ENCODE measurements around the gene DDOST.
"Not testable (repeated sequence)": the region's sequence is repeated elsewhere in the genome, so short reads cannot be mapped to it uniquely, and the experiment has no call there.

Gene DDOST

DNA sequence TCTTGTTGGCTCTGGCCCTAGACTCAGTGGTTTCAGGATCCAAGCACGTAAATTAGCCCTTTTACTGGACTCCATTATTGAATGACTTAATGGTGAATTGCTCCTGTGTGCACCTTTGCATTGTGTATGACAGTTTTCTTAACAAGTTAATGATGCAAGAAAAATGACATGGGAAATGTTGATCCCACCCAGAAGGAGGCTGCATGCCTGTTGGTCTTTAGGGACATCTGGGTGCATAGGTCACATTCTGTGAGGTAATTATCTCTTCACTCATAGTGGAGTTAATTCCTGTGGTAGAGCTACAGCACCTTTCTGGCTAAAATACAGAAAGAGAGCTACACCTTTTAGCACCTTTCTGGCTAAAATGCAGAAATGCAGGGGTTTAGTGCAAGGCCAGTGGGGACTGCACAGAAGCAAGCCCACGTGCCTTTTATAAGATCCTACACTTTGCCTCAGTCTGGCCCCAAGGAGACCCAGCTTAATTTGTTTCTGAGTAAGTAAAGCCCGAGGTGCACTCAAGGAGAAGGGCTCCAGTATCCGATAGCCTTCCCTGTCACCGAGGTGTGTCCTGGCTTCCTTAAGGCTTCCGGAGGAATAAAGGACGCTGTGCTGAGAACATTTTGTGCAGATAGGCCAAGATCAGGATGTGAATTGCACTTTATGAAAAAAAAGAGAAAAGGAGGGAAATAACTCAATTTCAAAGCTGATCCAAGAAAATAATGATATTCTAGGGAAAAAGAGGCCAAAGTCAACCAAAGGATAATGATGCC, 54.2 kb downstream of the DDOST start:
- not testable (repeated sequence) for H3K36me3 Mint-ChIP-seq (ENCODE audit: insufficient read depth); H3K4me1 Mint-ChIP-seq; ATAC-seq (replicated peaks; ENCODE audit: extremely low read depth, poor library complexity, severe bottlenecking); H3K9me3 Mint-ChIP-seq; H3K27ac Mint-ChIP-seq (ENCODE audit: low read depth); DNase-seq (ENCODE audit: low spot score in 2 of 2); H3K4me3 Mint-ChIP-seq
- H3K27me3 Mint-ChIP-seq, result peaks cover 28% of the 10 kb centered on the region

DNA sequence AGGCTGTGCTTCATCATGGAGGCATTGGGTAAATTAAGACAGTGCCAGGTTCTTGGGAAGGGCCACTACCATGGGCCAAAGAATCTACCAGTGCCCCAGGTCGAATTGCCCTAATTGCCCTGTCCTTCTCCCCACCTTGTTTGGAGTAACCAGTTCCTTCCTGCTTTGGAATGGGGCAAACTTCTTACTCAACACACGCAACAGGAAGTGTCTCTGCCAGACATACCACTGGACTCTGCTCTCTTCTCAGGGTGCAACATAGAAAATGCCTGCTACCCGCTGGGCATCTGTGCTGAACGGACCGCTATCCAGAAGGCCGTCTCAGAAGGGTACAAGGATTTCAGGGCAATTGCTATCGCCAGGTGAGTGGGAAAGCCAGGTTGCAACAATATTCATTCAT, 56.5 kb downstream of the DDOST start:
- no peaks in the 10 kb centered on the region for H3K36me3 Mint-ChIP-seq (ENCODE audit: insufficient read depth)
- H3K27me3 Mint-ChIP-seq, result peaks cover 33% of the 10 kb centered on the region
- no peaks in the 10 kb centered on the region for H3K4me1 Mint-ChIP-seq
- no peak for DNase-seq (ENCODE audit: low spot score in 2 of 2)
- no peak for ATAC-seq (replicated peaks; ENCODE audit: extremely low read depth, poor library complexity, severe bottlenecking)
- H3K27ac Mint-ChIP-seq (ENCODE audit: low read depth), result no peak overlapping the region
- no peaks in the 10 kb centered on the region for H3K9me3 Mint-ChIP-seq
- H3K4me3 Mint-ChIP-seq, result no peak overlapping the region

GRCh38 chr1:20603504-20604464, 57.4 kb downstream of the DDOST start:
- H3K9me3 Mint-ChIP-seq, result no peaks in the 10 kb centered on the region
- H3K27ac Mint-ChIP-seq (ENCODE audit: low read depth), result no peak overlapping the region
- no peaks in the 10 kb centered on the region for H3K4me1 Mint-ChIP-seq
- H3K27me3 Mint-ChIP-seq, result peaks cover 39% of the 10 kb centered on the region
- no peak for ATAC-seq (replicated peaks; ENCODE audit: extremely low read depth, poor library complexity, severe bottlenecking)
- DNase-seq (ENCODE audit: low spot score in 2 of 2), result no peak
- H3K36me3 Mint-ChIP-seq (ENCODE audit: insufficient read depth), result no peaks in the 10 kb centered on the region
- no peak overlapping the region for H3K4me3 Mint-ChIP-seq

DNA sequence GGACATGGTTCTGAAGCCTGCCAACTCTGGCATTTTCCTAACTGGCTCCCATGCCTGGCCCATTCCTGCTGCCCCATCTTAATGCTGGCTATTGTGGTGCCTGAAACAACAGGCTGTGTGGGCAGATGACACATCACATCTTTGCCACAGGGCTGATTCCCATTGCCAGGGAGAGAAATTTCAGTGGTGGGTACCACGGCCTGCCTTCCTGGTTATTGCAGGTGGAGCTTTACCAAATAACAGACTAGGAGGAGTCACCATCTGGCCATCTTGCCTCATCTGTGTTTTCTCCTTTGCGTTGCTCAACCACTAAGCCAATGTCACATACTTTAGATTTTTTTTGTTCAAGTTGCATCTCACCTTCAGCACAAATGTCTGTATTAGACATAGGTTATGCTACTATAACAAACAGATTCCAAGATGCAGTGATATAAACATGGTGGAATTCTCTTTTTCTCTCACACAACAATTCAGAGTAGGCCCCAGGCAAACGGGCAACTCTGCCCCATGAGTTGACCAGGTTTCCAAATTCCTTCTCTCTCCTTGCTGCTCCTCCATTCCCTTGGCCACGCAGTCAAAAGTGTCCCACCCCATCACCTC, 58.2 kb downstream of the DDOST start:
- no peaks in the 10 kb centered on the region for H3K9me3 Mint-ChIP-seq

More for the DNA sequence above, 58.2 kb downstream of the DDOST start:
- Mint-ChIP-seq H3K36me3 (ENCODE audit: insufficient read depth) (no peaks in the 10 kb centered on the region), H3K4me1 (no peaks in the 10 kb centered on the region), H3K4me3 (no peak overlapping the region), H3K27me3 (peaks cover 40% of the 10 kb centered on the region), H3K27ac (ENCODE audit: low read depth) (no peak overlapping the region)
- DNase-seq (ENCODE audit: low spot score in 2 of 2) (no peak), ATAC-seq (replicated peaks; ENCODE audit: extremely low read depth, poor library complexity, severe bottlenecking) (no peak)
